Measurements from ENCODE around the gene CSF2RB. TPM values are rescaled to one million over a fixed set of nuclear protein-coding genes. Genes with fewer than 3 reads are reported as not detected.

CSF2RB gene
- polyA plus RNA-seq, 1 donor from 2014 or later = 17.6 TPM

DNA sequence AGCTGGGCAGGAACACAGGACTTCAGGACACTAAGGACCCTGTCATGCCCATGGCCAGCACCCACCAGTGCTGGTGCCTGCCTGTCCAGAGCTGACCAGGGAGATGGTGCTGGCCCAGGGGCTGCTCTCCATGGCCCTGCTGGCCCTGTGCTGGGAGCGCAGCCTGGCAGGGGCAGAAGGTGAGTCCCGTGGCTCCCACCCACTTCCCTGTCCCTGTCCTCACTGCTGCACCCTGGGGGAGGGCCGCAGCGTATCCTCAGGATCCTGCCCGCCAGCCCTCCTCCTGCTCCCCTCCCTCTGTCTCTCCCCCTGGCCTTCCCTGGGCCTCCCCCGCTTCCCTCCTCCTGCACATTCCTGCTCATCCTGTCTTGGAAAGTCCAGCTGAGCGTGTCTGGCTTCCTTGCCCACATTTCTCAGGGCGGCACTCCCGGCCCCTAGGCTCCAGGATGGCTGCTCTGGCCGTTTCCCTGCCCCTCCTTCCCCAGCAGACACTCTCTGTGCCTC, 8.7 kb downstream of the CSF2RB start:
- Mint-ChIP-seq H3K36me3 (peaks cover 6% of the 10 kb centered on the region), H3K27me3 (no peaks in the 10 kb centered on the region), H3K27ac (no peak overlapping the region)

DNA sequence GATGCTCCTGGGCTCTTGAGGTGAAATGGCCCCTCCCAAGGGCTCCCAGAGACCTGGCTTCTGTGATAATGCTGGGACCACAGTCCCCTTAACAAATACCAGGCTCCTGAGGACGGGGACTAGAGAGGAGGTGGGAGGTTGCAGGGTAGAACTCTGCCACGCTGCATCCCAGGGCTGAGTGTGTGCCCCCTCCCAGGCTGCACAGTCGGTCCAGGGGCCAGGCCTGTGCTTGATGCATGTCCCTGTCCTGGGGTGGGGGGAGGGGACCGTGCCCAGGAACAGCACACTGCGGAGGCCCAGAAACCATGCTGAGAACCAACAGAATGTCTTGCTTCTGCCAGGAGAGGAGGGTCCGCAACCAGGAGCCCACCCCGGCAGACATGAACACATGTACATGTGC, 9.3 kb downstream of the CSF2RB start:
- H3K4me3 Mint-ChIP-seq = no peak overlapping the region
- H3K9me3 Mint-ChIP-seq = no peaks in the 10 kb centered on the region
- peaks cover 19 to 30% (median 19%) of the 10 kb centered on the region in 3 donors for H3K4me1 Mint-ChIP-seq
- peaks cover 11% of the 10 kb centered on the region for H3K36me3 Mint-ChIP-seq
- H3K27ac Mint-ChIP-seq = no peak overlapping the region
- H3K27me3 Mint-ChIP-seq = no peaks in the 10 kb centered on the region

More for the DNA sequence above, 8.7 kb downstream of the CSF2RB start:
- H3K9me3 Mint-ChIP-seq = no peaks in the 10 kb centered on the region
- H3K4me1 Mint-ChIP-seq = peaks cover 19 to 30% (median 22%) of the 10 kb centered on the region in 3 donors
- no peak overlapping the region for H3K4me3 Mint-ChIP-seq

DNA sequence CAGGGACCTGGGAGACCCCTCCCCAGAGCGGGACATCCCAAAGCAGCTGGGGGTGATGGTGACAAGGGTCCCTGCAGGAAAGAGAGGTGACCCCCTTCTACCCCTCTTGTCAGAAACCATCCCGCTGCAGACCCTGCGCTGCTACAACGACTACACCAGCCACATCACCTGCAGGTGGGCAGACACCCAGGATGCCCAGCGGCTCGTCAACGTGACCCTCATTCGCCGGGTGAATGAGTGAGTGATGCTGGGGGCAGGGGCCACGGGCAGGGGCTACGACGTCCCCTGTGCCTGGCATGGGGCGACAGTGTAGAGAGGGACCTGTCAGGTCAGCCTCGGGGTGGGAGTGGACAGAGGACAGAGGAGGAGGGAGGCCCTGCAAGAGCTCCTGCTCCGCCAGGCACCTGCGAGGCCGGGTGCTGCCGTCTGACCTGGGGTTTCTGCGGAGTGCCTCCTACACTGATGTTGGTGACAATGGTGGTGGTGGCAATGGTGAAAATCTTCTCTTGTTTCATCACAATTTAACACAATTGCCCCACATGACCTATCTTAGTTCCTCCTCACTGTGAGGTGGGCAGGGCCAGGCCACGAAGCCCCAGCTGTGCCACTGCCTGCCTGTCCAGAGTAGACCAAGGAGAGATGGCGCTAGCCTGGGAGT, 9.8 kb downstream of the CSF2RB start:
- H3K4me3 Mint-ChIP-seq = no peak overlapping the region
- H3K4me1 Mint-ChIP-seq = peaks cover 19 to 25% (median 19%) of the 10 kb centered on the region in 3 donors
- H3K27ac Mint-ChIP-seq = no peak overlapping the region
- H3K36me3 Mint-ChIP-seq = peaks cover 16% of the 10 kb centered on the region
- no peaks in the 10 kb centered on the region for H3K9me3 Mint-ChIP-seq
- H3K27me3 Mint-ChIP-seq = no peaks in the 10 kb centered on the region

DNA sequence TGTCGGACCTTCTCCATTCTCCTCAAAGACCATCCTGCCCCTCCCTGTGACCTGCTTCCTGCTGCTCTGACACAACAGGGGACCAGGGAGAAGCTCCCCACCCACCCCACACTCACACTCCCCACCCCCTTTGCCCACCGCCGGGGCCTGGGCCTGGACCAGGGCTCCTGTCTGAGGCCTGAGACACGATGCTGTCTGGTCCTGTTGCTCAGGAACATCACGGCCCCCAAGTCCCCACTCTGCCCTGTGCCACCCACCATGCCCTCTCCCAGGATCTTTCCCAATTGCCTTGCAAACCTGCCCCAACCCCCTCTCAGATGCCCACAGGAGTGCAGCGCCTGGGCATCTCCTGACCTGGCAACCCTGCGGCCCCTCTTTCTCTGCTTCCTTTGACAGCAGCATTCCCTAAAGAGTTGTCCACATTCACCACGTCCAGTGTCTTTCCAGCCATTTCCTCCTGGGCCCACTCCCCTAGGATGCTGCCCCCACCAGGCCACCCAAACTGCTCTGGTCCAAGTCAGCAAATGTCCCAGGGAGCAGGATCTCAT, 10.8 kb downstream of the CSF2RB start:
- no peak overlapping the region for H3K27ac Mint-ChIP-seq
- no peaks in the 10 kb centered on the region for H3K27me3 Mint-ChIP-seq
- peaks cover 19 to 23% (median 19%) of the 10 kb centered on the region in 3 donors for H3K4me1 Mint-ChIP-seq
- no peaks in the 10 kb centered on the region for H3K9me3 Mint-ChIP-seq
- H3K4me3 Mint-ChIP-seq = no peak overlapping the region
- peaks cover 18% of the 10 kb centered on the region for H3K36me3 Mint-ChIP-seq

DNA sequence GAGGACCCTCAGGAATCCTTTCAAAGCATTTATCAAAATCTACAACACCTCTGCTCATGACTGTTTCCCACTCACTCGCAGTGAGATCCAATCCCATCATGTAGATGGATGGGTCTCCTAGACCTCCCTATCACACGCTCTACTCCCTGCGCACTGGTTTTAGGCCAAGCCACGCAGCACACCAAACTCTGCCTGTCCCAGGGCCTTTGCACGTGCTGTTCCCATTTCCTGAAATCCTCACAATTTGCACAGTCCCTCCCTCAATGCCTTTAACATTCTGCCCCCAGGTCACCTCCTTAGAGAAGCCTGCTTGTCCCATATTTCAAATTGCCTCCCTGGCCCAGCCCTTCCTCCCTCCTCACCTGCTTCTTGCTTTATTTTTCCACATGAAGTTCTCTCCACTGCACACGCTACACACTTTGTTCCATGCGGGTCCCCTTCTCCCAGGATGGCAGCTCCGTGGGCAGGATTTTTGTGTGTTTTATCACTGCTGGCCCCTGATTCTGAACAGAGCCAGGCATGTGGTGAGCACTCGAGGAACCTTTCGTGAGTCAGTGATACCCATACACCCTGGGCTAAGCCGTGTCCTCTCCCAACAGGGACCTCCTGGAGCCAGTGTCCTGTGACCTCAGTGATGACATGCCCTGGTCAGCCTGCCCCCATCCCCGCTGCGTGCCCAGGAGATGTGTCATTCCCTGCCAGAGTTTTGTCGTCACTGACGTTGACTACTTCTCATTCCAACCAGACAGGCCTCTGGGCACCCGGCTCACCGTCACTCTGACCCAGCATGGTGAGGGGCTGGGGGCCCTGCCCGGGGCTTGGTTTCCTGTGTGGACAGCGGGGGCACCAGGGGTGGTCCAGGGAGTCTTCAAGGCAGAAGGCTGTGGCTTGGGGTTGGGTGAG, 12.2 kb downstream of the CSF2RB start:
- Mint-ChIP-seq H3K4me1 (peaks cover 10 to 12% (median 11%) of the 10 kb centered on the region in 3 donors), H3K27ac (peak overlapping the region in 1 of 3 donors; percentile 76), H3K9me3 (no peaks in the 10 kb centered on the region), H3K4me3 (no peak overlapping the region), H3K27me3 (no peaks in the 10 kb centered on the region), H3K36me3 (peaks cover 15% of the 10 kb centered on the region)

DNA sequence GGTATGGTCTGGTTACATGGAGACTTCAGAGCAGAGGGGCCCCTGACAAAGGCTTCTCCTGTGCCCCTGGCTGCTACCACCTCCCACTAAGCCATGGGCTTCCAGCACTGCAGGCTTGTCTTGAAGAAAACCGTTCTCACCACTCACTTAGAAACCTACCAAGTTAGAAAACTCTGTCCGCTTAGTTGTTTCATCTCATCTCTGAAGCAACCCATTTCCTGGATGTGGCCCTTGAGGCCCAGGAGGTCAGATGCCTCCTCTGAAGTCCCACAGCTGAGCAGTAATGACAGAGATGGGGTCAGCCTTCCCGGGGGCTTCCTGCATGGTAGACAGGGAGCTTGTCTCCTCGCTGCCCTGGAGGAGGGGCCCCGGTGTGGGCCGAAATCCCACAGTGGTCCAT, 12.9 kb downstream of the CSF2RB start:
- Mint-ChIP-seq H3K36me3 (peaks cover 17% of the 10 kb centered on the region), H3K27ac (no peak overlapping the region), H3K4me3 (no peak overlapping the region)

DNA sequence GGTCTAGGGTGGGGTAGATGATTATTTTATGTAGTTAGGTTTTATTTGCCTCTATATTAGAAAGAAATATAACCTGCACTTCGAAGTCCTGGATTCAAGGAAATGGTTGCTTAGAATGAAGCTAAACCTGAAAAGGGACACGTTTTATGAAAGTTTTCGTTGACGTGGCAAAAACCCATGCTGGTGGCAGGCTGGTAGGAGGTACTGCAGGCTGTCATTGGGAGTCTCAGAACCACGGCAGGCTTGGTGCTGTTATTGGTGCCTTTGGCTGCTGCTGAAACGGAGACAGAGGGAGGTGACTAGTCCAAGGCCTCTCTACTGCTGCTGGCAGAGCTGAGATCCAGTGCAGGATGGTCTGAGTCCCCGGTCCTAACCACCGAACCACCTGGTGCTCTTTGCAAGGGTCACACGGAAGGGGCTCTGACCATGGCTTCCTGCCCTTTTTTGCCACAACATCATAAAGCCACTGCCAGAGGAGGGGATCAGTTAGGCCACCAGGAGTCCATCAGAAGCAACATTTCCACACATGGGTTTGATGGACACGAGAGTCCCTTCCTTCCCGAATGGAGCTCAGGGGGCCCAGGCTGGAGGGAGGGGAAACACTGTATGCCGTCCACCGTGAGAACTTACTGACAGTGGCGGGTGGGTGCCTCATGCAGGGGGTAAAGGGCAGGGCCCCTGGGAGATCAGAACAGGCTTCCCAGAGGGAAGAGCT, 13.4 kb downstream of the CSF2RB start:
- peaks cover 2 to 9% (median 3%) of the 10 kb centered on the region in 3 donors for H3K4me1 Mint-ChIP-seq

More for the DNA sequence above, 12.9 kb downstream of the CSF2RB start:
- H3K27me3 Mint-ChIP-seq = no peaks in the 10 kb centered on the region
- H3K4me1 Mint-ChIP-seq = peaks cover 4 to 10% (median 6%) of the 10 kb centered on the region in 3 donors
- H3K9me3 Mint-ChIP-seq = no peaks in the 10 kb centered on the region

DNA sequence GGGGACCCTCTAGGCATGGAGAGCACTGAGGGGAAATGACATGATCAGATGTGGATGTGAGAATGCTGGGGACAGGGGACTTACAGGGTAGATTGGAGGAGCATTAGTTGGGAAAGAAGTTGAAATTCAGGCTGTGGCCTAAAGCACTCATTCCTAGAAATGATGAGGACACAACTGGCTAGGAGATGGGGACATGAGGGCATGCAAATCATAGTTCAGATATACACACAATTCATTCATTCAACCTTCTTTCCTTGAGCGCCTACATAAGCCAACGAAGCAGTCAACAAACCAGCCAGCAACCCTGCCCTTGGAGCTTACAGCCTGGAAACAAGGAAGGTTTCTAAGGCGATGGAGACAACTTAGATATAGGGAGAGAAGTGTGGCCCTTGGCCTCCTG, 14.2 kb downstream of the CSF2RB start:
- H3K9me3 Mint-ChIP-seq = no peaks in the 10 kb centered on the region
- peaks cover 17% of the 10 kb centered on the region for H3K36me3 Mint-ChIP-seq
- H3K4me1 Mint-ChIP-seq = peaks cover 2 to 9% (median 4%) of the 10 kb centered on the region in 3 donors
- H3K27me3 Mint-ChIP-seq = no peaks in the 10 kb centered on the region
- H3K4me3 Mint-ChIP-seq = no peak overlapping the region
- H3K27ac Mint-ChIP-seq = no peak overlapping the region

More for the DNA sequence above, 13.4 kb downstream of the CSF2RB start:
- Mint-ChIP-seq H3K27me3 (no peaks in the 10 kb centered on the region), H3K27ac (no peak overlapping the region), H3K4me3 (no peak overlapping the region), H3K36me3 (peaks cover 17% of the 10 kb centered on the region), H3K9me3 (no peaks in the 10 kb centered on the region)

DNA sequence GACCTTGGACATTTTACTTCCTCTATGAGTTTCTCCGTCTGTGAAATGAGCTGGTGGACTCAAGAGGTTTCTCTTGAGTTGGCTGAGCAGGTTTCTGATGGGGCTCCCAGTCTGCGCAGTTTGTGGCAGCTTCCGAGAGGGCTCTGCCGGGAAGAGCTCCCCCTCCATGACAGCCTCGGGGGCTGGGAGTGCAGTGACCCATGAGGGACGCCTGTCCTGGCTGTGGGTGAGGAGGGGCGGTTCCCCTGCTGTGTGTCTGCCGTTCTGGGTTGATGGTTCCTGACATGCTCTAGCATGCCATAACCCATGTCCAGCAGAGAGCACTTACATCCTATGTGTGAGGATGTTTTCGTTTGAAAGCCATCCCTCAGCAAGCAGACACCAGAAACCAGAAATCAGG, 14.8 kb downstream of the CSF2RB start:
- peak overlapping the region in 1 of 3 donors; percentile 23 for H3K27ac Mint-ChIP-seq
- H3K4me3 Mint-ChIP-seq = no peak overlapping the region
- H3K4me1 Mint-ChIP-seq = peaks cover 3 to 9% (median 5%) of the 10 kb centered on the region in 3 donors
- H3K36me3 Mint-ChIP-seq = peaks cover 17% of the 10 kb centered on the region
- no peaks in the 10 kb centered on the region for H3K27me3 Mint-ChIP-seq
- no peaks in the 10 kb centered on the region for H3K9me3 Mint-ChIP-seq

DNA sequence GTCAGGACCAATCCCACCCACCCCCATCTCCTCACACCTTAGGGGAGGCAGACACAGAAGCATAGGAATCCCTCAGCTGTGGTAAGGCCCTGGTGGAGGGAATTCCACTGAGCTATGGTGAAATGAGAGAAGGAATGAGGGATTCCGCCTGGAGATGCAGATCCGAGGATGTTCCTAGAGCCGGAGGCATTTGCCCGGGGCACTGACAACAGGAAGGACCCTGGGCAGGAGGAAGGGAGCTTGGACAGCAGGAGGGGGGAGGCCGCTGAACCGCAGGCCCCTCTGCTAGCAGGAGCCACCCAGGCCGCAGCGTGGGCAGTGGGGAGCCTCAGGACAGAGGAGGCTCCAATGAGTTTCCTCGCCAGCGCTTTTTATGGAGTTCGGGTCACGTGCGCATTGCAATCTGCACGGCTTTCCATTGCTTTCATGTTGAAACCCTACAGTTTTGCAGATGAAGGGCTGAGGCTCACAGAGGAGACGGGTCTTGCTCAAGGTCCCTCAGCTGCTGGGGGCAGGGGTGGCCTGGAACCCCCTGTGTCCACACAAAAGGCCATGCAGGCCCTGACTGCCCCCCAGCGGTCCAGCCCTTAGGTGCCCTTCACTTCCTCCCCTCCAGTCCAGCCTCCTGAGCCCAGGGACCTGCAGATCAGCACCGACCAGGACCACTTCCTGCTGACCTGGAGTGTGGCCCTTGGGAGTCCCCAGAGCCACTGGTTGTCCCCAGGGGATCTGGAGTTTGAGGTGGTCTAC, 15.5 kb downstream of the CSF2RB start:
- Mint-ChIP-seq H3K27ac (peak overlapping the region in 1 of 3 donors; percentile 46), H3K36me3 (peaks cover 17% of the 10 kb centered on the region), H3K4me1 (peaks cover 5 to 9% (median 5%) of the 10 kb centered on the region in 3 donors), H3K4me3 (no peak overlapping the region), H3K27me3 (no peaks in the 10 kb centered on the region), H3K9me3 (no peaks in the 10 kb centered on the region)

DNA sequence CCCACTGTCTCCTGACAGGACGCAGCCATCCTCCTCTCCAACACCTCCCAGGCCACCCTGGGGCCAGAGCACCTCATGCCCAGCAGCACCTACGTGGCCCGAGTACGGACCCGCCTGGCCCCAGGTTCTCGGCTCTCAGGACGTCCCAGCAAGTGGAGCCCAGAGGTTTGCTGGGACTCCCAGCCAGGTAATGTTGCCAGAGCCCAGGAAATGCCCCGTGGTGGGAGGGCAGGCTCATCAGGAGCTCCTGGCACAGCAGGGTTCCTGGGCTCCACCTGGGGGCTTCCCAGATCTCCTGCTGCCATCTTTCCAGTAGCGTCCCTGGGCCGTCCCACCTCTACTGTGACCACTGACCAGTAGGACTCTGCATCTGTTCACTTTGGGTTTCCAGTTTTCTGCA, 16.2 kb downstream of the CSF2RB start:
- peaks cover 17% of the 10 kb centered on the region for H3K36me3 Mint-ChIP-seq
- H3K4me3 Mint-ChIP-seq = no peak overlapping the region
- no peak overlapping the region for H3K27ac Mint-ChIP-seq
- H3K9me3 Mint-ChIP-seq = no peaks in the 10 kb centered on the region
- peaks cover 5 to 9% (median 5%) of the 10 kb centered on the region in 3 donors for H3K4me1 Mint-ChIP-seq
- H3K27me3 Mint-ChIP-seq = no peaks in the 10 kb centered on the region

DNA sequence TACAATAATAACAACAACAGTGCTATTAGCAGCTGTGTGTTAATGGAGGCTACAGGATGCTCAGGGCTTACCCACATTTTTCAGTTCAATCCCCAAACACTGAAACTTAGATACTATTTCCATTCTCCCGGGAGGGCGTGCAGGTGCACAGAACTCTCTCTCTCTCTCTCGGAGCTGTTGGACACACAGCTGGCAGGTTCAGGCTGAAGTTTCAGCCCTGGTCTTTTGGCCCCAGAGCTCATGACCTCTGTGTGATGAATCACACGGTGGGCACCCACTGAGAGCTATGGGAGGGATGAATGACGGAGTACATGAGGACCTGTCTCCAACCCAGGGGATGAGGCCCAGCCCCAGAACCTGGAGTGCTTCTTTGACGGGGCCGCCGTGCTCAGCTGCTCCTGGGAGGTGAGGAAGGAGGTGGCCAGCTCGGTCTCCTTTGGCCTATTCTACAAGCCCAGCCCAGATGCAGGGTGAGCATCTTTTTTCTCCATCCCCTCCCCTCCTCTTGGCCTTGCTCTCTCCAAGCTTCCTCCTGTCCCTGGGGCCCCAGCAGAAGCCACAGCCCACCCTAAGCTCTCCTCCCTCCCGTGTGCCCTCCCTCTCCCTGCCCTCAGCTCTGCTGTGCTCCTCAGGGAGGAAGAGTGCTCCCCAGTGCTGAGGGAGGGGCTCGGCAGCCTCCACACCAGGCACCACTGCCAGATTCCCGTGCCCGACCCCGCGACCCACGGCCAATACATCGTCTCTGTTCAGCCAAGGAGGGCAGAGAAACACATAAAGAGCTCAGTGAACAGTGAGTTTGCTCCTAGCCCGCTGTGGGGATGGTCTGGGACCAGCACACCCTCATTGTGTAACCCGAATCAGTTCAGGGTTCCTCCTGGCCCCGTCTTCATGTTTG, 16.9 kb downstream of the CSF2RB start:
- Mint-ChIP-seq H3K36me3 (peaks cover 17% of the 10 kb centered on the region), H3K27me3 (no peaks in the 10 kb centered on the region), H3K4me1 (peaks cover 5% of the 10 kb centered on the region in 3 donors), H3K9me3 (no peaks in the 10 kb centered on the region), H3K4me3 (no peak overlapping the region), H3K27ac (peak overlapping the region in 1 of 3 donors; percentile 79)

DNA sequence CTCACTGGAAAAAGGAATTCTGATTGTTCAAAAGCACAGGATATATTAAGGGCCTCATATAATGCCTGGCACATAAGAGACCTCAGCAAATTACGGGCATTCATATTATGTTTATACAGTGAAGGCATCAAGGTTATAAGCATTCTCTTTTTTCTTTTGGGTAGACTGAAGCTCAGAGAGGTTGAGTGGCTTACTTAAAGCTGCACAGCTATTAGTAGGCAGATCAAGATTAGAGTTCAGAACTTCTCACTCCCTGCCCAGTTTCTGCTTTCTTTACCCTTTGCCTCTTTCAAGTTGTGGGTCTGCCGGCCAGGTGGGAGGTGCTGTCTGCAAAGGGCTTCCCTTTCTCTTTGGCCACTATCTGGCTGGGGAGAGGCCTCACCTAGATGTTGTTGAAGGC, 18.0 kb downstream of the CSF2RB start:
- Mint-ChIP-seq H3K27me3 (no peaks in the 10 kb centered on the region), H3K4me3 (no peak overlapping the region), H3K36me3 (peaks cover 14% of the 10 kb centered on the region), H3K4me1 (peaks cover 5% of the 10 kb centered on the region in 3 donors), H3K9me3 (no peaks in the 10 kb centered on the region), H3K27ac (peak overlapping the region in 2 of 3 donors; percentile 10 to 39)

Measured in IgD-negative memory B cell (primary cell).